ENCODE data around the gene PRR15L. TPM values are rescaled to one million over a fixed set of nuclear protein-coding genes. Genes with fewer than 3 reads are reported as not detected.

PRR15L gene
- total and polyA plus RNA-seq, 2 of the 8 experiments (the other 6 are each of a cell fraction or from before 2014, with no cell fraction given), result 0.26 to 1.1 TPM

GRCh38 chr17:47993031-47993564 lies 35.4 kb upstream of the PRR15L start (continued):
- TF ChIP-seq RNF2 (IDR thresholded peaks at IDR 0.05; ENCODE audit: borderline replicate concordance, low read depth, low read length, missing control alignments, poor library complexity, severe bottlenecking) (no peak), POLR2AphosphoS5 (IDR thresholded peaks at IDR 0.05; ENCODE audit: low read depth, low read length) (no peak), SP1 (IDR thresholded peaks at IDR 0.05; ENCODE audit: low read depth, low read length) (no peak)

All from H1 (cell line).